Measurements from ENCODE around the gene DISC1. TPM values are rescaled to one million over a fixed set of nuclear protein-coding genes. Genes with fewer than 3 reads are reported as not detected.

The DISC1 gene
- total RNA-seq, 6 experiments from 2014 or later, result 1.8 to 3.3 (median 2.4) TPM

GRCh38 chr1:231971397-231972110, 345.0 kb downstream of the DISC1 start:
- Histone ChIP-seq H3K4me3 (no peak overlapping the region), H3K9me3 (no peaks in the 10 kb centered on the region), H3K27me3 (no peaks in the 10 kb centered on the region), H3K4me1 (no peaks in the 10 kb centered on the region), H3K27ac (no peak overlapping the region), H3K36me3 (no peaks in the 10 kb centered on the region)
- no peak for TF ChIP-seq POLR2A (IDR thresholded peaks at IDR 0.05)
- no peak for TF ChIP-seq CTCF (IDR thresholded peaks at IDR 0.05)
- 60% methylated on average over 12 of the region's 12 CpGs for WGBS (ENCODE audit: insufficient coverage, low coverage, low lambda C conversion rate, missing lambda C conversion rate)
- no peak for DNase-seq
- peak in 1 of 4 donors; percentile 43 for ATAC-seq
- intact Hi-C loops (cut with DNase I), result no loop called here

DNA sequence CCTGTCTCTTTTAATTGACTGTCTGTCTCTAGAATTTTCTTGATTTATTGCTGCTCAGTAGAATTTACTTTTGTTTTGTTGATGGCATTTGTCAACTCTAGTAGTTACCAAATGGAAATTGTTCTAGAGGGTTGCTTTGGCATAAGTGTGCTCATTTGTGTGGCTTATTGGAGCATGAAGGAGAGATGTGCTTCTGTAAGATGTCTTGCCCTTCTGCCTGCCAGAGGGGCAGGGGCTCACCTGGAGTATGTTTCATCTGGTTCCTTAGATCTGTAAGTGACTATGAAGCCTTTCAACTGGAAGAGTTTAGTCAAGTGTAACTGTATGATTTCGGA, 345.5 kb downstream of the DISC1 start:
- intact Hi-C loops (cut with DNase I), result no loop called here
- H3K27me3 ChIP-seq, result no peaks in the 10 kb centered on the region

GRCh38 chr1:231973830-231974229, 347.2 kb downstream of the DISC1 start:
- Histone ChIP-seq H3K27ac (no peak overlapping the region), H3K9me3 (no peaks in the 10 kb centered on the region), H3K36me3 (no peaks in the 10 kb centered on the region), H3K4me1 (no peaks in the 10 kb centered on the region), H3K4me3 (no peak overlapping the region), H3K27me3 (no peaks in the 10 kb centered on the region)
- DNase-seq (no peak), ATAC-seq (no peak)
- intact Hi-C loops (cut with DNase I), result no loop called here
- WGBS (ENCODE audit: insufficient coverage, low coverage, low lambda C conversion rate, missing lambda C conversion rate), result 73% methylated on average over 5 of the region's 5 CpGs
- TF ChIP-seq POLR2A (IDR thresholded peaks at IDR 0.05) (no peak), CTCF (IDR thresholded peaks at IDR 0.05) (no peak)

More for the DNA sequence above, 345.5 kb downstream of the DISC1 start:
- H3K9me3 ChIP-seq, result no peaks in the 10 kb centered on the region
- TF ChIP-seq CTCF (IDR thresholded peaks at IDR 0.05), result no peak
- no peak for TF ChIP-seq POLR2A (IDR thresholded peaks at IDR 0.05)
- H3K27ac ChIP-seq, result no peak overlapping the region
- no peaks in the 10 kb centered on the region for H3K4me1 ChIP-seq
- 43% methylated on average over 1 of the region's 1 CpG for WGBS (ENCODE audit: insufficient coverage, low coverage, low lambda C conversion rate, missing lambda C conversion rate)
- H3K36me3 ChIP-seq, result no peaks in the 10 kb centered on the region
- no peak for DNase-seq
- ATAC-seq, result no peak
- no peak overlapping the region for H3K4me3 ChIP-seq

DNA sequence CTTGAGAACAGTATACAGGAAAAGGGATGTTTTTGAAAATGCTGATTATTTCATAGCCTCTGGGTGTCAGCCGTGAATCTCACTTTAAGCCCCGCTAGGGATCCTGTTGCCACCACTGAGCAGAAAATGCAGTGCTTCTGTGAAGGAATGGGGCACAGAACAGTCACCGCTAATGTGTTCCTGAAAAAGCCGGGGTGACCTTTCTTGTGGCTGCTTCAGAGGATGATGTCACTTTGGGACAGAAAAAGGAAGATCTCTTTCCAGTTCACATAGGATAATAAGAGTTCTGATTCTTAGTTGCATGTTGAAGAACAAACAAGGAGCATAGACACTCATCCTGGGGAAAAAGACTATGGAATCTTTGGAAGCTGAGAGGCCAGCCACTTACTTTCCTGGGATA, 349.6 kb downstream of the DISC1 start:
- no peaks in the 10 kb centered on the region for H3K36me3 ChIP-seq
- intact Hi-C loops (cut with DNase I), result no loop called here
- 80% methylated on average over 4 of the region's 4 CpGs for WGBS (ENCODE audit: insufficient coverage, low coverage, low lambda C conversion rate, missing lambda C conversion rate)

More for the DNA sequence above, 349.6 kb downstream of the DISC1 start:
- Histone ChIP-seq H3K27me3 (no peaks in the 10 kb centered on the region), H3K4me1 (no peaks in the 10 kb centered on the region), H3K9me3 (no peaks in the 10 kb centered on the region), H3K4me3 (no peak overlapping the region), H3K27ac (no peak overlapping the region)
- ATAC-seq (no peak), DNase-seq (no peak)
- no peak for TF ChIP-seq POLR2A (IDR thresholded peaks at IDR 0.05)
- no peak for TF ChIP-seq CTCF (IDR thresholded peaks at IDR 0.05)
